GM12878 (cell line): ENCODE results near the gene IGFBP1.

Experiments
- BACH1 ChIP-seq: fragments of 450-650 bp; IDR thresholded peaks from 2 replicates; pipeline ENCODE4 v1.6.1; 2017; ENCODE audit warnings: mild to moderate bottlenecking, borderline replicate concordance
- BCL3 ChIP-seq: IDR thresholded peaks from 2 replicates; pipeline ENCODE4 v1.6.1; 2011; ENCODE audit warnings: borderline replicate concordance, low read depth, mild to moderate bottlenecking, moderate library complexity, low read length; ENCODE audit not compliant: insufficient read depth, poor library complexity, severe bottlenecking
- CTCF ChIP-seq, 3 experiments: IDR thresholded peaks in 2 of 3; conservative IDR thresholded peaks in 1 of 3; 2 replicates each; pipeline ENCODE4 v1.5.1; 2011; ENCODE audit warnings: low read depth in 3 of 3, low read length in 3 of 3, mild to moderate bottlenecking in 3 of 3, control low read depth in 2 of 3, moderate library complexity in 2 of 3, inconsistent platforms in 1 of 3, mixed read lengths in 1 of 3; ENCODE audit not compliant: control insufficient read depth in 2 of 3, insufficient read depth in 1 of 3; ENCODE audit errors: extremely low read depth in 1 of 3
- MYC ChIP-seq: IDR thresholded peaks from 2 replicates; pipeline ENCODE4 v1.6.1; 2011; ENCODE audit warnings: mild to moderate bottlenecking, low read length, moderate library complexity, inconsistent platforms; ENCODE audit not compliant: insufficient read depth, insufficient replicate concordance, insufficient read length, severe bottlenecking
- NFYB ChIP-seq: IDR thresholded peaks from 2 replicates; pipeline ENCODE4 v1.6.1; 2011; ENCODE audit warnings: low read depth, mild to moderate bottlenecking, low read length, improper control_type of control experiment, moderate library complexity; ENCODE audit not compliant: insufficient read depth
- POLR2A ChIP-seq: IDR thresholded peaks from 2 replicates; pipeline ENCODE4 v1.6.1; 2011; ENCODE audit warnings: low read depth, mild to moderate bottlenecking, low read length
- SKIL ChIP-seq: fragments of 450-650 bp; IDR thresholded peaks from 2 replicates; pipeline ENCODE4 v1.6.1; 2017; ENCODE audit warnings: mild to moderate bottlenecking, low read depth, inconsistent platforms; ENCODE audit not compliant: poor library complexity, severe bottlenecking

GRCh38 chr7:45927721-45928120 lies 39.4 kb downstream of the IGFBP1 start:
- no peak for TF ChIP-seq CTCF (IDR thresholded peaks at IDR 0.05 in 2 of 3, conservative IDR thresholded peaks at IDR 0.05 in 1 of 3; ENCODE audit: control insufficient read depth in 2 of 3, extremely low read depth in 1 of 3, insufficient read depth in 1 of 3, low read depth in 3 of 3, low read length in 3 of 3)
- TF ChIP-seq POLR2A = no peak
- no peak for TF ChIP-seq BACH1
- no peak for TF ChIP-seq NFYB
- TF ChIP-seq SKIL = no peak
- no peak for TF ChIP-seq BCL3
- no peak for TF ChIP-seq MYC
